Neuronal stem cell (in vitro differentiated cells): Measurements from ENCODE around the gene SALL4.
"Not testable (repeated sequence)": the region's sequence is repeated elsewhere in the genome, so short reads cannot be mapped to it uniquely, and the experiment has no call there.

ENCODE experiments used
- DNase-seq: peaks from one replicate; pipeline ENCODE4 v3.0.0-alpha.2; 2013; ENCODE audit warnings: low spot score
- H2AFZ ChIP-seq: one replicate; pipeline ENCODE4 v1.6.1; 2013; ENCODE audit warnings: mild to moderate bottlenecking, low read length, inconsistent platforms
- H2AK5ac ChIP-seq: 2 replicates; pipeline ENCODE4 v1.6.1; 2013; ENCODE audit warnings: low read depth, mild to moderate bottlenecking, inconsistent platforms, low read length, moderate library complexity, mixed read lengths
- H2BK120ac ChIP-seq: 2 replicates; pipeline ENCODE4 v1.6.1; 2013; ENCODE audit warnings: low read depth, mild to moderate bottlenecking, inconsistent platforms, low read length, moderate library complexity, mixed read lengths
- H2BK12ac ChIP-seq: one replicate; pipeline ENCODE4 v1.6.1; 2013; ENCODE audit warnings: low read length, inconsistent platforms
- H2BK15ac ChIP-seq: 2 replicates; pipeline ENCODE4 v1.6.1; 2013; ENCODE audit warnings: mild to moderate bottlenecking, low read length, inconsistent platforms, mixed read lengths
- H2BK5ac ChIP-seq: one replicate; pipeline ENCODE4 v1.6.1; 2013; ENCODE audit warnings: inconsistent platforms, mild to moderate bottlenecking, low read length, moderate library complexity
- H3K14ac ChIP-seq: one replicate; pipeline ENCODE4 v1.6.1; 2013; ENCODE audit warnings: low read length, inconsistent platforms
- H3K18ac ChIP-seq: 2 replicates; pipeline ENCODE4 v1.6.1; 2013; ENCODE audit warnings: low read length, inconsistent platforms
- H3K23ac ChIP-seq: 2 replicates; pipeline ENCODE4 v1.6.1; 2013; ENCODE audit warnings: low read depth, mild to moderate bottlenecking, mixed read lengths, low read length, inconsistent platforms; ENCODE audit not compliant: poor library complexity
- H3K27ac ChIP-seq: replicated peaks from 3 replicates; pipeline ENCODE4 v1.5.1; 2013; ENCODE audit warnings: low read length, inconsistent platforms
- H3K27me3 ChIP-seq, 3 experiments: 2 replicates each; pipeline ENCODE4 v1.6.1; 2013; ENCODE audit warnings: low read length in 3 of 3, mild to moderate bottlenecking in 2 of 3, inconsistent platforms in 1 of 3, low read depth in 1 of 3, mixed read lengths in 1 of 3, moderate library complexity in 1 of 3; ENCODE audit not compliant: control insufficient read depth in 3 of 3, insufficient read depth in 3 of 3
- H3K36me3 ChIP-seq, 2 donors: replicated peaks in 1 of 2; 2 replicates each; pipeline ENCODE4 v1.6.1; 2013; ENCODE audit warnings: low read length in 2 of 2; ENCODE audit not compliant: control insufficient read depth in 2 of 2, insufficient read depth in 2 of 2
- H3K4ac ChIP-seq: 2 replicates; pipeline ENCODE4 v1.6.1; 2013; ENCODE audit warnings: inconsistent platforms, mild to moderate bottlenecking, low read length, moderate library complexity
- H3K4me1 ChIP-seq, 2 donors: 1 replicate in 1 of 2; 2 replicates in 1 of 2; pipeline ENCODE4 v1.6.1; 2013; ENCODE audit warnings: low read length in 2 of 2, low read depth in 1 of 2; ENCODE audit not compliant: control insufficient read depth in 2 of 2, insufficient read depth in 1 of 2
- H3K4me2 ChIP-seq: one replicate; pipeline ENCODE4 v1.6.1; 2013; ENCODE audit warnings: mild to moderate bottlenecking, low read length, inconsistent platforms; ENCODE audit not compliant: insufficient read depth, poor library complexity, severe bottlenecking
- H3K4me3 ChIP-seq, 2 donors: 2 replicates each; pipeline ENCODE4 v1.5.1; 2013; ENCODE audit warnings: low read length in 2 of 2, mild to moderate bottlenecking in 2 of 2, inconsistent platforms in 1 of 2, moderate library complexity in 1 of 2
- H3K79me1 ChIP-seq: one replicate; pipeline ENCODE4 v1.6.1; 2013; ENCODE audit warnings: low read depth, mild to moderate bottlenecking, inconsistent platforms, low read length, moderate library complexity
- H3K9ac ChIP-seq: one replicate; pipeline ENCODE4 v1.6.1; 2013; ENCODE audit warnings: mild to moderate bottlenecking, low read depth, low read length, inconsistent platforms; ENCODE audit not compliant: poor library complexity
- H3K9me3 ChIP-seq, 2 donors: replicated peaks in 1 of 2; 2 replicates each; pipeline versions ENCODE3 to v1.6.1; 2013; ENCODE audit warnings: low read length in 2 of 2, mild to moderate bottlenecking in 2 of 2, inconsistent platforms in 1 of 2, low read depth in 1 of 2, mixed read lengths in 1 of 2, moderate library complexity in 1 of 2; ENCODE audit not compliant: control insufficient read depth in 2 of 2, insufficient read depth in 1 of 2
- H4K8ac ChIP-seq: one replicate; pipeline ENCODE4 v1.6.1; 2013; ENCODE audit warnings: low read depth, mild to moderate bottlenecking, inconsistent platforms, low read length, moderate library complexity
- H4K91ac ChIP-seq: one replicate; pipeline ENCODE4 v1.6.1; 2013; ENCODE audit warnings: low read length, low read depth, mild to moderate bottlenecking, inconsistent platforms; ENCODE audit not compliant: poor library complexity
- WGBS, 2 donors: extraction: QIAGEN DNeasy Blood & Tissue Kit; methylation state at CpG; one replicate each; pipeline ENCODE4 v1.1.7; 2013; ENCODE audit warnings: missing lambda C conversion rate in 2 of 2, mixed read lengths in 1 of 2; ENCODE audit not compliant: insufficient read length in 2 of 2, insufficient replicate concordance in 1 of 2; ENCODE audit errors: extremely low coverage in 2 of 2; 5-methylcytosine and 5-hydroxymethylcytosine counted together

Gene SALL4

GRCh38 chr20:51745804-51746203 is 56.5 kb downstream of the SALL4 start:
- Histone ChIP-seq H3K9me3 (peaks cover 0 to 2% of the 10 kb centered on the region in 2 donors), H3K4me3 (no peak overlapping the region), H3K14ac (no peak overlapping the region), H3K4me1 (peaks cover 0 to 6% of the 10 kb centered on the region in 2 donors), H3K9ac (no peak overlapping the region), H4K91ac (no peak overlapping the region), H3K18ac (no peak overlapping the region), H2AFZ (no peak overlapping the region), H2BK15ac (no peak overlapping the region), H2BK5ac (no peak overlapping the region), H3K79me1 (peaks cover 3% of the 10 kb centered on the region), H3K27me3 (no peaks in the 10 kb centered on the region), H3K4me2 (no peak overlapping the region), H3K36me3 (no peaks in the 10 kb centered on the region), H3K4ac (no peak overlapping the region), H2AK5ac (no peak overlapping the region), H3K27ac (no peak overlapping the region), H4K8ac (no peak overlapping the region), H2BK120ac (no peak overlapping the region), H2BK12ac (no peak overlapping the region), H3K23ac (no peak overlapping the region)
- no peak for DNase-seq
- no CpG with 5 or more reads among the region's 3 CpGs for WGBS, 2 donors

- Histone ChIP-seq H2BK120ac (no peak overlapping the region), H3K27ac (no peak overlapping the region), H3K4me1 (peaks cover 0 to 4% of the 10 kb centered on the region in 2 donors), H3K9me3 (peaks cover 0 to 2% of the 10 kb centered on the region in 2 donors), H3K18ac (no peak overlapping the region), H3K9ac (no peak overlapping the region), H3K14ac (no peak overlapping the region), H3K79me1 (peaks cover 3% of the 10 kb centered on the region), H3K4me3 (no peak overlapping the region), H2AFZ (no peak overlapping the region), H2BK5ac (no peak overlapping the region), H3K4me2 (no peak overlapping the region), H2BK12ac (no peak overlapping the region), H2AK5ac (no peak overlapping the region), H4K91ac (no peak overlapping the region), H3K4ac (no peak overlapping the region), H2BK15ac (no peak overlapping the region), H3K27me3 (no peaks in the 10 kb centered on the region), H3K23ac (no peak overlapping the region), H3K36me3 (no peaks in the 10 kb centered on the region), H4K8ac (no peak overlapping the region)
- WGBS, 2 donors, result no CpG with 5 or more reads among the region's 3 CpGs
- no peak for DNase-seq
Measured at GRCh38 chr20:51740838-51741237, 61.5 kb downstream of the SALL4 start.

GRCh38 chr20:51740308-51740707 is 62.0 kb downstream of the SALL4 start:
- not testable (repeated sequence) for H4K91ac ChIP-seq, H4K8ac ChIP-seq

GRCh38 chr20:51739722-51740249 is 62.5 kb downstream of the SALL4 start:
- H4K91ac ChIP-seq, result no peak overlapping the region
- H3K36me3 ChIP-seq, result no peaks in the 10 kb centered on the region
- no peak overlapping the region for H3K4me2 ChIP-seq
- no peak overlapping the region for H4K8ac ChIP-seq
- DNase-seq, result no peak
- H2BK12ac ChIP-seq, result no peak overlapping the region
- no peak overlapping the region for H2BK15ac ChIP-seq
- no peak overlapping the region for H2AK5ac ChIP-seq
- H3K23ac ChIP-seq, result no peak overlapping the region
- peak overlapping the region; percentile 35 for H3K18ac ChIP-seq
- peaks cover 0 to 2% of the 10 kb centered on the region in 2 donors for H3K9me3 ChIP-seq
- no peak overlapping the region for H2AFZ ChIP-seq
- H3K9ac ChIP-seq, result no peak overlapping the region
- no CpG with 5 or more reads among the region's 4 CpGs for WGBS, 2 donors
- H3K4ac ChIP-seq, result no peak overlapping the region
- no peak overlapping the region for H3K14ac ChIP-seq
- peaks cover 3% of the 10 kb centered on the region for H3K79me1 ChIP-seq
- H3K4me1 ChIP-seq, result peaks cover 0 to 4% of the 10 kb centered on the region in 2 donors
- H3K27ac ChIP-seq, result no peak overlapping the region
- no peak overlapping the region for H2BK120ac ChIP-seq
- no peaks in the 10 kb centered on the region for H3K27me3 ChIP-seq
- H3K4me3 ChIP-seq, result no peak overlapping the region
- H2BK5ac ChIP-seq, result no peak overlapping the region

More at GRCh38 chr20:51740308-51740707, 62.0 kb downstream of the SALL4 start:
- not testable (repeated sequence) for H2BK120ac ChIP-seq, H3K23ac ChIP-seq, H3K4me3 ChIP-seq, H2BK5ac ChIP-seq, H3K36me3 ChIP-seq, H3K9me3 ChIP-seq, H3K9ac ChIP-seq, H3K27ac ChIP-seq, DNase-seq, H3K4me1 ChIP-seq, H3K4ac ChIP-seq, H2AFZ ChIP-seq, H3K4me2 ChIP-seq, H2AK5ac ChIP-seq, H3K18ac ChIP-seq, H3K79me1 ChIP-seq, H2BK12ac ChIP-seq, H3K27me3 ChIP-seq, H2BK15ac ChIP-seq, H3K14ac ChIP-seq
- WGBS, 2 donors, result no CpG with 5 or more reads among the region's 7 CpGs
